GM19397 (cell line): ENCODE data around the gene ALPG.
"Not testable (repeated sequence)": the region's sequence is repeated elsewhere in the genome, so short reads cannot be mapped to it uniquely, and the experiment has no call there.

ENCODE experiments used
- ATAC-seq: cut with Tn5 transposase; IDR thresholded peaks from one replicate; pipeline ENCODE4 v1.9.1; 2021; ENCODE audit warnings: mild to moderate bottlenecking, moderate library complexity; ENCODE audit not compliant: unreplicated experiment

ALPG gene

DNA sequence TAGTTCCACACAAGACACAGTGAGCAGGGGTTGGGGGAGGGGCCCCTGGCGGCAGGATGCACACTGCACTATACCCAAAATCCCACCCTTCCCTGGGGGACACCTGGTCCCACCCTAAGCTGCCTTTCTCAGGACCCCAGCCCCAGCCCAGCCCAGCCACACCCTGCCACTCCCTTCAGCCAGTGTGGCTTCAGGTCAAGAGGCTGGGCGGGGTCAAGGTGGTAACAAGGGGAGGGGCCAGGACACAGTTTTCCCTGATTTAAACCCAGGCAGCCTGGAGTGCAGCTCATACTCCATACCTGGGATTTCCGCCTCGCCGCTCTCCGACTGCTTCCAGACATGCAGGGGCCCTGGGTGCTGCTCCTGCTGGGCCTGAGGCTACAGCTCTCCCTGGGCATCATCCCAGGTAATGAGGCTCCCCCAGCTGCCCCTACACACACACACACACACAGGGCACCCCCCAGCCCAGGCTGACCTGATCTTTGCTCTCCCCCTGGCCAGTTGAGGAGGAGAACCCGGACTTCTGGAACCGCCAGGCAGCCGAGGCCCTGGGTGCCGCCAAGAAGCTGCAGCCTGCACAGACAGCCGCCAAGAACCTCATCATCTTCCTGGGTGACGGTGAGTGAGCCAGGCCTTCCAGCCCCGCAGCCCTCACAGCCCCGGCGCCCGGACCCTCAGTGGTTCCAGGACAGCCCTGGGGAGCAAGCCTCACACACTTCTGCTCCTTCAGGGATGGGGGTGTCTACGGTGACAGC is at the start of gene ALPG:
Gene ALPG, plus strand, starts transcription at position 289 of the 755 bp plus-strand sequence. Its CDS starts 51 bp downstream, at position 340.
- ATAC-seq = no peak

DNA sequence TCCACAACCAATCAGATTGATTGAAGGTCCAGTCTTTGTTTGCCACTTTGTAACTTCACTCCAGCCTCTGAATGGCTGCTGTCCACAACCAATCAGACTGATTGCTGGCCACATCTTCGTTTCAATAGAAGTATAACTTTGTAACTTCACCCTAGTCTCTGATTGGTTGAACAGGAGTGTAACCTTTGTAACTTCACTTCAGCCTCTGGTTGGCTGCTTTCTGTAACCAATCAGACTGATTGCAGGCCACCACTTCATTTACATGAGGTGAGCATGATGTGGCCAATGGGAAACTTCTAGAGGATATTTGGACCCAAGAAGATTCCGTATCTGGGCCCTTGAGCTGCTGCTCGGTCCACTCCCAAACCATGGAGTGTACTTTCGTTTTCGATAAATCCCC is 45.0 kb upstream of the ALPG start:
- no peak for ATAC-seq

- ATAC-seq = no peak
Measured at GRCh38 chr2:232362174-232362900, 44.3 kb upstream of the ALPG start.

GRCh38 chr2:232363064-232363783 is 43.4 kb upstream of the ALPG start:
- not testable (repeated sequence) for ATAC-seq

- ATAC-seq = no peak
Measured at GRCh38 chr2:232363784-232364615, 42.6 kb upstream of the ALPG start.

DNA sequence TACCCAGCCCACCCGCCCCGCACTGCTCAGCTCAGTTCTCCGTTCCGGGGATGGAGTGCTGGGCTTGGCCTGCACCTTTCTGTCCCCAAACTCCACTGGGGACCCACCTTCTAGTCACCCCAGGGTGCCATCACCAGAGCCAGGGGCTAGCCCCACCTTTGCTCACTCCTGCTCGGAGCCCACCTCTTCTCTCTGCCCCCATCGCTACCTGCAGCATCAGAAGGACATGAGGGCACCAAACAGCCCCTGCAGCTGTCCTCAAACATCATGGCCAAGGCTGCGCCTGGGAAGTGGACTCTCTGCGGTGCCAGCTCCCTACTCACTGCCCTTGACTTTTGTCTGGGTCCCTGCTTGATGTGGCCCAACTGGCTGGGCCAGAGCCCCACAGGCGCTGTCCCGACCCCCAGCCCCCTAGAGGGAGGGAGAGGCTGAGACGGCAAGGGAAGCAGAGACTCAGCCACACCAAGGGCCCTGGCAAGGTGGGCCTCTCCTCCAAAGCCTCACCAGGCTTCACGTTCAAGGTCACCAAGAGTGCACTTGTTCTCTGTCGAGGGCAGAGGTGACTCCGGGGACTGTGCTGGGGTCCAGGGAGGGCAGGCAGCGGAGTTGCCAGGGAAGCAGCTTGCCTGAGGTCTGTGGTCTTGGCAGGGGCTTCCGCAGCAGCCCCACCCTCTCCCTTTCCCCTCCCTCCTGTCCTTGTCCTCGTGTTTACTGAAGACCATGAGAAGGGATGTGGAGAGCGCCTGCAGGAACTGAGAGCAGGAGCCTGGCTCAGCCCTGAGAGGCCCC is 41.6 kb upstream of the ALPG start:
- not testable (repeated sequence) for ATAC-seq

- no peak for ATAC-seq
Measured at GRCh38 chr2:232365621-232366321, 40.9 kb upstream of the ALPG start.

DNA sequence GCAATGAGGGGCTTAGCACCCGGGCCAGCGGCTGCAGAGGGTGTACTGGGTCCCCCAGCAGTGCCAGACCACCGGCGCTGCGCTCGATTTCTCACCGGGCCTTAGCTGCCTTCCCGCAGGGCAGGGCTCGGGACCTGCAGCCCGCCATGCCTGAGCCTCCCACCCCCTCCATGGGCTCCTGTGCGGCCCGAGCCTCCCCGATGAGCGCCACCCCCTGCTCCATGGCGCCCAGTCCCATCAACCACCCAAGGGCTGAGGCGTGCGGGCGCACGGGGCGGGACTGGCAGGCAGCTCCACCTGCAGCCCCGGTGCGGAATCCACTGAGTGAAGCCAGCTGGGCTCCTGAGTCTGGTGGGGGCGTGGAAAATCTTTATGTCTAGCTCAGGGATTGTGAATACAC is 40.2 kb upstream of the ALPG start:
- not testable (repeated sequence) for ATAC-seq

GRCh38 chr2:232367016-232367415 is 39.6 kb upstream of the ALPG start:
- ATAC-seq = no peak

- no peak for ATAC-seq
Measured at GRCh38 chr2:232367591-232368233, 38.9 kb upstream of the ALPG start.

DNA sequence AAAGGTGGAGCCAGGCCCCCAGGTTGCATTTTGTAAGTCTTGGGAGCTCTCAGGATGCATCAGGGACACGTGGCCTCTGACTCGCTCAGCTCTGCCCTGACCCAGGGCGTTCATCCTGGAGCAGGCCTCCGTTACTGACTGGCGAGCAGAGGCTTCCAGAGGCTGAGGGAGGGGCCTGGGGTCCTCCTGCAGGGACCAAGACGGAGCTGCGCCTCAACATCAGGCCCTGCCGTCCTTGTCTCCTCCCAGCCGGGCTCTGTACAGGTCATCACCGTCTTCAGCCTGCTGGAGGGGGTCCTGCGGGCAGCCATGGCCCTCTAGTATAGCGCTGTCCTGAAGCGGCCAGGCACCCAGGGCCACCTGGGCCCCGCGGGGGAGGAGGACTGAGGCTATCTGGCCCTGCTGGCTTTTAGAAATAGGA is 38.3 kb upstream of the ALPG start:
- ATAC-seq = no peak

DNA sequence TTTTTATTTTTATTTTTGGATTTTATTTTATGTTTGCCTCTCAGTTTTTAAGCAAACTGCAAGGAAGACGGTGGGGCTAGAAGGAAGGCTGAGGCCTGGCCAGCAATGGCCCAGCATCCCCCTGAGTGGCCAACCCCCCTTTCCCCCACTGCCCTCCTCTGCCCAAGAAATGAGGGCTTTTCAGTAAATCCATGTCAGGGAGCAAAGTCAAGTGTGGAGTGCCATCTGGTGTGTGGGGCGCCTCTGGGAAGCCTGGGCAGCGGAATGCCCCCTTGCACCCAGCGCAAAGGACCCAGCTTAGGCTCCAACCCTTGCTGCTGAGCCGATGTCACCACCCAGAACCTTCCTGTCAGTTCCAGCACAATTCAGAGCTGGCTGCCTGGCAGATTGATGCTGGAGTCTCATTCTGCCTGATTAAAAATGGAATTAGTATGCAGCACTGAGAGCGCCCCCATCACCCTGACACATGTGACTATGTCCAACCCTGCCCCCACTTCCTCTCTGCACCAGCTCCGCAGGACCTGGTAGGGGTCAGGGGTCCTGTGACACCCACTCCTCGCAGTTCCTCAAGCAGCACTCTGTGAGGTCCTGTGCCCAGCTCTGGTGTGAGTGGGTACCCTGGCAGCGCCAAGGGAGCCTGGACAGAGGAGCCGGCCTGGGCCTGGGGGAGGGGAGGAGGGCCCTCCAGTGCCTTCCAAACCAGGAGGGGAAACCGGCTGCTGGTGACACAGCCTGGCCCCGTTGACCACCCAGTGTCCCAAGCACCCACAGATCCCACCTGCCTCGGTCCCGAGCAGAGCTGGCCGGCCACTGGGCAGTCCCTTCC is 37.3 kb upstream of the ALPG start:
- ATAC-seq = no peak

GRCh38 chr2:232370007-232370406 is 36.6 kb upstream of the ALPG start:
- not testable (repeated sequence) for ATAC-seq

- no peak for ATAC-seq
Measured at GRCh38 chr2:232372231-232373208, 34.1 kb upstream of the ALPG start.

DNA sequence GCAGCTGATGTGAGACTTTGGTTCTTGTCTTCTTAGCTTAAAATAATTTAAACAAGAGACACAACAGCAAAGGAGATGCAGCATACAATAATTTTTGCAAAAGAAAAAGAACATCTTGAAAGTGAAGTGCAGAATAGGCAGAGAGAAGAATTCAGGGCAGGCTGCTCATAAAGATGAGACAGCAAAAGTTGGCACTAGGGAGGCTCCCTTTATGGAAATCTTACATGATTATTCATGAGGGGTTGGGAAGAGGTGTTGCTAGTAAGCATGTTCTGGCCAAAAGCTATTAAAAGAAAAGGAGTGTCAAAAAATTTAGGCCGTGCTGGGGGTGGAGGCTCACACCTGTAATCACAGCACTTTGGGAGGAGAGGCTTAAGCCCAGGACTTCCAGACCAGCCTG is 32.3 kb upstream of the ALPG start:
- ATAC-seq = no peak

DNA sequence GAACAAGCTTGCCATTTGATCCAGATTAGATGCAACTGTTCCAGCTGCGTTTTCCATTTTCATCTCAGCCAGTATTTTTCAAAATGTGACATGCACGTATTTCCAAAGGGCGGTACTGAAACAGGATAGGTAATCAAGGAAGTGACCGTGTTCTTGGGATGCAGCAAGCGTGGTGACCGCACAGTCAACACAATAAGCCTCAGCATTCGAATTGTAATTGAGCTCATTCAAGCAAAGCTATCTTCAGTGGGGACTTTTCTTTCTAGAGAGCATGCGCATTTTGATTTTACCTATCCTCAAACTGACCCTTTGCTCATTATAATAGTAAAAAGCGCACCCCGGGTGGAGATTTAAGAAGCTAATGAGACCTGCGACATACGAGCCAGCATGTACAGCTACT is 31.5 kb upstream of the ALPG start:
- no peak for ATAC-seq

- ATAC-seq = no peak
Measured at GRCh38 chr2:232376260-232376659, 30.4 kb upstream of the ALPG start.
